AG04449 (cell line): ENCODE measurements around the gene DOCK2.

Experiments
- CTCF ChIA-PET: fragments of 350-600 bp; formaldehyde crosslinking; extraction: SDS; loops from one replicate; lab custom pipeline; 2021; ENCODE audit warnings: antibody characterized with exemption; lab: Yijun Ruan, JAX
- POLR2A ChIA-PET: fragments of 400-600, 350-600 bp; formaldehyde crosslinking; extraction: SDS; loops from one replicate; lab custom pipeline; 2020; ENCODE audit warnings: antibody characterized with exemption, inconsistent platforms; lab: Yijun Ruan, JAX
- DNase-seq: peaks from one replicate; pipeline ENCODE4 v3.0.0-alpha.2; 2010; ENCODE audit warnings: low read depth, low spot score
- H3K4me3 ChIP-seq: 2 replicates; pipeline ENCODE4 v1.5.1; 2011; ENCODE audit warnings: low read depth, mild to moderate bottlenecking, control low read depth, low read length
- CTCF ChIP-seq: IDR thresholded peaks from one replicate; pipeline ENCODE4 v1.5.1; 2011; ENCODE audit warnings: mild to moderate bottlenecking, moderate library complexity, low read length, control low read depth, inconsistent platforms; ENCODE audit not compliant: insufficient read depth; ENCODE audit errors: missing control alignments

Gene DOCK2

GRCh38 chr5:170059221-170059620 is 422.1 kb downstream of the DOCK2 start:
- ChIA-PET CTCF (interaction anchor here (1.3 to 7.0 kb wide), 2 partner anchors 8 to 12 kb away, joined by 4 to 54 read pairs; no protein-coding TSS in a partner anchor), POLR2A (no interaction called here)
- TF ChIP-seq CTCF = no peak
- DNase-seq = no peak
- no peak overlapping the region for H3K4me3 ChIP-seq

GRCh38 chr5:170067152-170067551 is 430.1 kb downstream of the DOCK2 start:
- ChIA-PET POLR2A (no interaction called here), CTCF (interaction anchor here (1.0 to 2.5 kb wide), 2 partner anchors 117 to 365 kb away, joined by 3 to 14 read pairs; no protein-coding TSS in a partner anchor)
- no peak overlapping the region for H3K4me3 ChIP-seq
- DNase-seq = no peak
- no peak for TF ChIP-seq CTCF

- no peak for DNase-seq
- TF ChIP-seq CTCF = no peak
- no peak overlapping the region for H3K4me3 ChIP-seq
- ChIA-PET POLR2A (no interaction called here), CTCF (interaction anchor here (0.6 to 2.5 kb wide), 4 partner anchors 87 to 503 kb away, joined by 3 to 14 read pairs (median 3); no protein-coding TSS in a partner anchor)
Observed at GRCh38 chr5:170067574-170068170, 430.6 kb downstream of the DOCK2 start.

GRCh38 chr5:170069512-170069911 is 432.4 kb downstream of the DOCK2 start:
- H3K4me3 ChIP-seq = no peak overlapping the region
- no peak for TF ChIP-seq CTCF
- ChIA-PET POLR2A (no interaction called here), CTCF (interaction anchor here (0.9 to 3.0 kb wide), 2 partner anchors 10 to 26 kb away, joined by 3 to 54 read pairs; no protein-coding TSS in a partner anchor)
- DNase-seq = no peak

GRCh38 chr5:170070556-170071412 is 433.7 kb downstream of the DOCK2 start:
- POLR2A ChIA-PET = no interaction called here
- CTCF ChIA-PET = interaction anchor here (0.5 to 3.0 kb wide), 53 partner anchors 9 to 1806 kb away, joined by 3 to 60 read pairs (median 4); partner anchors contain the start of gene INSYN2B
- peak; percentile 79 for TF ChIP-seq CTCF
- no peak overlapping the region for H3K4me3 ChIP-seq
- no peak for DNase-seq

- TF ChIP-seq CTCF = no peak
- H3K4me3 ChIP-seq = no peak overlapping the region
- DNase-seq = no peak
- CTCF ChIA-PET = interaction anchor here (0.7 to 3.0 kb wide), 41 partner anchors 8 to 1807 kb away, joined by 3 to 60 read pairs (median 5); partner anchors contain the start of gene INSYN2B
- POLR2A ChIA-PET = no interaction called here
Observed at GRCh38 chr5:170071748-170072147, 434.7 kb downstream of the DOCK2 start.
